GM12878 (cell line): ENCODE measurements around the gene SLCO4A1. TPM values are rescaled to one million over a fixed set of nuclear protein-coding genes. Genes with fewer than 3 reads are reported as not detected.

Experiments
- ATAC-seq: fragments of 200-7000 bp; cut with Tn5 transposase; 3 replicates; pipeline ENCODE4 v1.9.1; 2020; ENCODE audit warnings: mild to moderate bottlenecking, moderate library complexity
- BruUV-seq: library from RNA; stranded (reverse); fragments of 400-500 nt; replicated peaks from 2 replicates; lab custom pipeline; 2021; lab: Mats Ljungman, UMichigan
- CTCF ChIA-PET: fragments of 300-600 bp; sonication (Branson Sonifier 250); formaldehyde crosslinking; extraction: SDS; loops from one replicate; lab custom pipeline; 2021; ENCODE audit warnings: inconsistent platforms; lab: Yijun Ruan, JAX
- POLR2A ChIA-PET: fragments of 350-600 bp; formaldehyde crosslinking; extraction: SDS; loops from one replicate; lab custom pipeline; 2021; ENCODE audit warnings: inconsistent platforms; lab: Charles Lee
- RAD21 ChIA-PET: fragments of 300-600 bp; sonication (Branson Sonifier 250); formaldehyde crosslinking; loops from one replicate; lab custom pipeline; 2023; ENCODE audit warnings: antibody characterized with exemption; ENCODE audit not compliant: unreplicated experiment; lab: Charles Lee
- SMC1A ChIA-PET: fragments of 300-600 bp; sonication (Branson Sonifier 250); formaldehyde crosslinking; loops from one replicate; lab custom pipeline; 2023; ENCODE audit not compliant: unreplicated experiment, uncharacterized antibody; lab: Charles Lee
- DNase-seq: peaks from one replicate; pipeline ENCODE4 v3.0.0-alpha.2; 2011; ENCODE audit warnings: low read depth, low spot score
- FAIRE-seq: peaks from 3 replicates; lab custom pipeline; 2011; peaks lifted over from hg19 to GRCh38; lab: Jason Lieb, UNC
- H2AFZ ChIP-seq: 2 replicates; pipeline ENCODE4 v1.6.0; 2011; ENCODE audit warnings: low read depth, low read length, control low read depth; ENCODE audit not compliant: control insufficient read depth
- H3K27ac ChIP-seq: 2 replicates; pipeline ENCODE4 v1.5.1; 2011; ENCODE audit warnings: control low read depth; ENCODE audit not compliant: control insufficient read depth, insufficient read depth
- H3K27me3 ChIP-seq, 2 experiments: replicated peaks in 1 of 2; 2 replicates each; pipeline versions ENCODE4 v1.6.0 to v1.6.1; 2011; ENCODE audit warnings: low read length in 1 of 2; ENCODE audit not compliant: control insufficient read depth in 2 of 2, insufficient read depth in 2 of 2
- H3K36me3 ChIP-seq, 2 experiments: 2 replicates each; pipeline ENCODE4 v1.5.1; 2011; ENCODE audit warnings: low read length in 1 of 2; ENCODE audit not compliant: control insufficient read depth in 2 of 2, insufficient read depth in 2 of 2
- H3K4me1 ChIP-seq: 2 replicates; pipeline ENCODE4 v1.6.1; 2011; ENCODE audit warnings: mild to moderate bottlenecking, low read length, moderate library complexity, mixed read lengths; ENCODE audit not compliant: control insufficient read depth, insufficient read depth
- H3K4me2 ChIP-seq: 2 replicates; pipeline ENCODE4 v1.6.0; 2011; ENCODE audit warnings: control low read depth; ENCODE audit not compliant: control insufficient read depth, insufficient read depth
- H3K4me3 ChIP-seq: fragments of 200-600 bp; sonication (generic); 2 replicates; pipeline ENCODE4 v1.5.1; 2016
- H3K79me2 ChIP-seq: 2 replicates; pipeline ENCODE4 v1.6.0; 2011; ENCODE audit warnings: low read length; ENCODE audit not compliant: control insufficient read depth, insufficient read depth
- H3K9ac ChIP-seq: 2 replicates; pipeline ENCODE4 v1.8.0; 2011; ENCODE audit warnings: low read length, control low read depth, mixed read lengths; ENCODE audit not compliant: control insufficient read depth, insufficient read depth
- H3K9me3 ChIP-seq: replicated peaks from 3 replicates; pipeline ENCODE4 v1.5.1; 2011; ENCODE audit warnings: mild to moderate bottlenecking, low read length; ENCODE audit not compliant: control insufficient read depth, insufficient read depth
- H4K20me1 ChIP-seq: 2 replicates; pipeline ENCODE4 v1.6.0; 2011; ENCODE audit not compliant: control insufficient read depth, insufficient read depth
- CHD2 ChIP-seq: IDR thresholded peaks from 2 replicates; pipeline ENCODE4 v1.6.1; 2011; ENCODE audit warnings: low read depth, low read length, improper control_type of control experiment, borderline replicate concordance
- IRF3 ChIP-seq: fragments of 450-650 bp; IDR thresholded peaks from 2 replicates; pipeline ENCODE4 v1.6.1; 2014; ENCODE audit warnings: mild to moderate bottlenecking
- MXI1 ChIP-seq: fragments of 150-350 bp; IDR thresholded peaks from 2 replicates; pipeline ENCODE4 v1.6.1; 2011; ENCODE audit warnings: low read depth, mild to moderate bottlenecking, inconsistent platforms, low read length, improper control_type of control experiment
- NFYB ChIP-seq: IDR thresholded peaks from 2 replicates; pipeline ENCODE4 v1.6.1; 2011; ENCODE audit warnings: low read depth, mild to moderate bottlenecking, low read length, improper control_type of control experiment, moderate library complexity; ENCODE audit not compliant: insufficient read depth
- SP1 ChIP-seq: IDR thresholded peaks from one replicate; pipeline ENCODE4 v1.6.1; 2011; ENCODE audit warnings: low read depth, low read length
- SREBF1 ChIP-seq: IDR thresholded peaks from 2 replicates; pipeline ENCODE4 v1.6.1; 2012; ENCODE audit warnings: mild to moderate bottlenecking, low read length
- TARDBP ChIP-seq: IDR thresholded peaks from 2 replicates; pipeline ENCODE4 v1.6.1; 2016; ENCODE audit warnings: borderline replicate concordance
- TCF12 ChIP-seq: IDR thresholded peaks from 2 replicates; pipeline ENCODE4 v1.6.1; 2011; ENCODE audit warnings: low read depth, mild to moderate bottlenecking, low read length
- ZNF592 ChIP-seq: fragments of 450-650 bp; IDR thresholded peaks from 2 replicates; pipeline ENCODE4 v1.6.1; 2017; ENCODE audit warnings: mild to moderate bottlenecking, moderate library complexity
- WGBS: methylation state at CpG from one replicate; pipeline ENCODE4 v1.1.6; 2016; ENCODE audit warnings: low lambda C conversion rate; ENCODE audit not compliant: insufficient replicate concordance, insufficient coverage; ENCODE audit errors: missing lambda C conversion rate; 5-methylcytosine and 5-hydroxymethylcytosine counted together
- in situ Hi-C: fragments of 300-500 bp; cut with MboI; formaldehyde crosslinking; loops from 9 replicates; pipeline ENCODE4 v1.14.3; 2018; ENCODE audit warnings: mixed read lengths
- intact Hi-C: fragments of 100-400 bp; cut with micrococcal nuclease; formaldehyde crosslinking; loops from one replicate; pipeline ENCODE4 v1.14.2; 2022; ENCODE audit not compliant: unreplicated experiment
- polyA plus RNA-seq, 11 experiments: library from polyadenylated mRNA; depleted of rRNA in 4 of 11; unstranded in 6 of 11; stranded (reverse) in 5 of 11; fragments of >200 nt; fragmentation: Nextera tagmentation in 4 of 11; fragmentation: Illumina TruSeq in 1 of 11; extraction: Ambion mirVana in 4 of 11; extraction: Trizol in 1 of 11; gene quantifications; 1 replicate in 1 of 11; 2 replicates in 10 of 11; pipeline versions ENCODE4 v1.2.1 to v1.2.3, GENCODE V29; 2011 to 2016; ENCODE audit warnings: inconsistent platforms in 2 of 11, missing spikeins in 2 of 11, low read depth in 1 of 11
- total RNA-seq, 4 experiments: library from RNA; depleted of rRNA in 3 of 4; stranded (reverse); fragments of >200 nt in 3 of 4; fragmentation: Illumina TruSeq in 1 of 4; extraction: Trizol in 1 of 4; gene quantifications; 2 replicates each; pipeline versions ENCODE4 v1.2.1 to v1.2.3, GENCODE V29; 2013 to 2021

SLCO4A1 gene
- total and polyA plus RNA-seq, 10 of the 15 experiments (the other 5 are each of a cell fraction or from before 2014, with no cell fraction given), result 2.1 to 30.7 (median 12.0) TPM

- Histone ChIP-seq H3K27me3 (peaks cover 6 to 7% of the 10 kb centered on the region in 2 experiments), H3K4me3 (no peak overlapping the region)
- no TSS peak for BruUV-seq
- no peak for TF ChIP-seq SREBF1
- no peak for TF ChIP-seq MXI1
- TF ChIP-seq IRF3, result no peak
- TF ChIP-seq ZNF592, result no peak
- TF ChIP-seq CHD2, result no peak
- TF ChIP-seq TARDBP, result no peak
- no peak for TF ChIP-seq TCF12
- TF ChIP-seq NFYB, result no peak
- no peak for TF ChIP-seq SP1
- TF ChIP-seq, all 136 proteins: peak for 0
- Histone ChIP-seq H3K27ac (no peak overlapping the region), H3K4me2 (no peak overlapping the region), H3K36me3 (no peaks in the 10 kb centered on the region), H3K79me2 (no peaks in the 10 kb centered on the region), H3K9me3 (no peaks in the 10 kb centered on the region; the same call in 2 of the 3 replicates), H2AFZ (no peak overlapping the region), H3K9ac (no peak overlapping the region), H4K20me1 (no peaks in the 10 kb centered on the region; the same call in 1 of the 2 replicates), H3K4me1 (peaks cover 3% of the 10 kb centered on the region)
- in situ Hi-C loops (no loop called here), intact Hi-C loops (no loop called here)
- no peak for FAIRE-seq
- POLR2A ChIA-PET, result no interaction called here
- SMC1A ChIA-PET, result no interaction called here
- no peak for ATAC-seq
- 48% methylated on average over 14 of the region's 14 CpGs for WGBS
- CTCF ChIA-PET, result no interaction called here
- DNase-seq, result no peak
- RAD21 ChIA-PET, result no interaction called here
Observed at GRCh38 chr20:62608218-62608565, 34.1 kb upstream of the SLCO4A1 start.
